Measurements from ENCODE around the gene ADNP.

DNA sequence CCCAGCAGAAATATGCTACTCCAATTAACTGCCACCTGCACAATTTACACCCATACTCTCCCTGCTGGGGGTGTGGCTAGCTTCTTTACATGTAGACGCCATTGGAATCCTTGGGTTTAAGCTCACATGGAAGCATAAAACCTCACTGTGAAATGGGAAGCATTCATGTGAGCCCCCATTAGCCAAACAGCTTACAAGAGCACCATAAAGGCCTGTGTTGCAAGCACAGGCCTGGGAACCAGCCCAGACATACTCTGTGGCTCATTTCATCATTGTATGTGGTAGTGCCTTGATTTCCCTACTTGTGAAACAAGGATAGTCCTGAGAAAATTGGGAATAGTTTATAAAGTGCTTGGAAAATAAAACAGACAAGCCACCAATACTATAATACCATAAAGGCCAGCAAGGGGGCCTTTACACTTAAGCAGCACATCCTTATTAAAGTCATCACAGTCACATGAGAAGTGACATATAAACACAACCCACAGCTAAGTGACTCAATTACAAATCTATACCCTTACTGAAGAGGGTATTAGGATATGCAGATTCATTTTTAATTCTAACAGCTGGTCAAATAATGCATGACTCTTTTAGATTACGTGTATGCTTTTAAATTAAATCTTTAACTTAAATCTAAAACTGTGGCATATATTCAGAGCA, 6.8 kb downstream of the ADNP start:
- TF ChIP-seq POLR2AphosphoS5 (IDR thresholded peaks at IDR 0.05; ENCODE audit: borderline replicate concordance, low read depth, low read length) (no peak), FOXP2 (optimal IDR thresholded peaks at IDR 0.05; ENCODE audit: control extremely low read depth, extremely low read length, insufficient read depth) (no peak), EZH2 (IDR thresholded peaks at IDR 0.05) (no peak)
